GM23248 (cell line): ENCODE measurements around the gene SH3RF2. TPM values are rescaled to one million over a fixed set of nuclear protein-coding genes. Genes with fewer than 3 reads are reported as not detected.

Experiments
- DNase-seq: peaks from one replicate; pipeline ENCODE4 v3.0.0-alpha.2; 2015
- H2AFZ ChIP-seq: fragments of 200-600 bp; sonication (generic); 2 replicates; pipeline ENCODE4 v1.6.1; 2016; ENCODE audit warnings: antibody characterized with exemption
- H3F3A ChIP-seq: fragments of 200-600 bp; sonication (generic); 2 replicates; pipeline ENCODE4 v1.6.1; 2016; ENCODE audit warnings: mild to moderate bottlenecking, antibody characterized with exemption, mixed run types; ENCODE audit not compliant: insufficient read depth
- H3K27ac ChIP-seq: fragments of 200-600 bp; sonication (generic); 2 replicates; pipeline ENCODE4 v1.5.1; 2016; ENCODE audit warnings: mild to moderate bottlenecking
- H3K27me3 ChIP-seq: fragments of 200-600 bp; sonication (generic); replicated peaks from 2 replicates; pipeline ENCODE4 v1.6.1; 2016; ENCODE audit warnings: mild to moderate bottlenecking; ENCODE audit not compliant: insufficient read depth
- H3K36me3 ChIP-seq: fragments of 200-600 bp; sonication (generic); 2 replicates; pipeline ENCODE4 v1.6.1; 2016; ENCODE audit warnings: low read depth, mild to moderate bottlenecking
- H3K4me1 ChIP-seq: fragments of 200-600 bp; sonication (generic); 2 replicates; pipeline ENCODE4 v1.6.1; 2016; ENCODE audit warnings: mild to moderate bottlenecking; ENCODE audit not compliant: insufficient read depth
- H3K4me2 ChIP-seq: fragments of 200-600 bp; sonication (generic); one replicate; pipeline ENCODE4 v1.6.1; 2016; ENCODE audit warnings: mild to moderate bottlenecking; ENCODE audit not compliant: unreplicated experiment
- H3K4me3 ChIP-seq: fragments of 200-600 bp; sonication (generic); 2 replicates; pipeline ENCODE4 v1.5.1; 2016; ENCODE audit warnings: mild to moderate bottlenecking
- H3K79me2 ChIP-seq: fragments of 200-600 bp; sonication (generic); 2 replicates; pipeline ENCODE4 v1.6.1; 2016; ENCODE audit warnings: mild to moderate bottlenecking; ENCODE audit not compliant: insufficient read depth
- H3K9ac ChIP-seq: fragments of 200-600 bp; sonication (generic); 2 replicates; pipeline ENCODE4 v1.6.1; 2016; ENCODE audit warnings: mild to moderate bottlenecking
- H3K9me2 ChIP-seq: fragments of 200-600 bp; sonication (generic); 2 replicates; pipeline ENCODE4 v1.6.1; 2016; ENCODE audit warnings: mixed run types, mild to moderate bottlenecking, moderate library complexity; ENCODE audit not compliant: insufficient read depth
- H3K9me3 ChIP-seq: fragments of 200-600 bp; sonication (generic); one replicate; pipeline ENCODE4 v1.6.1; 2017; ENCODE audit warnings: low read depth
- H4K20me1 ChIP-seq: fragments of 200-600 bp; sonication (generic); 2 replicates; pipeline ENCODE4 v1.6.0; 2016; ENCODE audit not compliant: insufficient read depth
- EZH2 ChIP-seq: fragments of 200-600 bp; sonication (generic); IDR thresholded peaks from 2 replicates; pipeline ENCODE4 v1.6.1; 2018; ENCODE audit warnings: antibody characterized with exemption, mild to moderate bottlenecking; ENCODE audit not compliant: insufficient read depth, poor library complexity, severe bottlenecking
- EZH2phosphoT487 ChIP-seq: fragments of 200-600 bp; sonication (generic); IDR thresholded peaks from 2 replicates; pipeline ENCODE4 v1.6.1; 2018; ENCODE audit warnings: antibody characterized with exemption, moderate library complexity, mild to moderate bottlenecking, low read depth; ENCODE audit not compliant: insufficient read depth
- whole genome bisulfite sequencing, 2 experiments: methylation state at CpG; one replicate each; pipeline ENCODE4 v1.1.6; 2015 to 2017; ENCODE audit warnings: low lambda C conversion rate in 2 of 2, low coverage in 1 of 2; ENCODE audit errors: missing lambda C conversion rate in 2 of 2; 5-methylcytosine and 5-hydroxymethylcytosine counted together
- in situ Hi-C: fragments of 300-500 bp; cut with MboI; formaldehyde crosslinking; loops from 2 replicates; pipeline ENCODE4 v1.15.0; 2020
- polyA plus RNA-seq: library from polyadenylated mRNA; unstranded; fragments of >200 nt; fragmentation: Nextera tagmentation; extraction: Ambion mirVana; gene quantifications from 2 replicates; pipeline ENCODE4 v1.2.1, GENCODE V29; 2016
- total RNA-seq: library from RNA; depleted of rRNA; stranded (reverse); fragments of >200 nt; shearing (Covaris generic); gene quantifications from 2 replicates; pipeline ENCODE4 v1.2.3, GENCODE V29; 2014

Gene SH3RF2
- total and polyA plus RNA-seq, 2 experiments from 2014 or later, result 0.21 TPM; not detected in 1

DNA sequence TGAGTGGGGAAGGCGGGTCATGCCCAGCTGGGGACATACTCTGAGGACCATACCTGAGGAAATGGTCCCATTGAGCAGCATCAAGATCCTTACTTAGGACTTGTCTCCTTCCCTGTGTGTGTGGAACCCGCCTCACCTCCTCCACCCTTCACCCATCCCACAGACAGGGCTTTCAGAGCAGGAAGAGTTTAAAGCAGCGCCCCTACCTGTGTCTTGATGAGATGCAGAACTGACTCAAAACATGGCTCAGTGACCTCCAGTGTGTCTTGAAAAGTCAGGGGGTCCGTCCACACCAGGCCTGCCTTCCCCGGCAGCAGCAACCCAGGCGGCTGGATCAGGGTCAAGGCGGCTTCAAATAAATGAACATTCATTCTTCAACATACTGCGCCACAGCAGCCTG, 130.6 kb downstream of the SH3RF2 start:
- H3K9ac ChIP-seq, result no peak overlapping the region
- no peaks in the 10 kb centered on the region for H3K36me3 ChIP-seq
- no peaks in the 10 kb centered on the region for H3K79me2 ChIP-seq
- peaks cover 5% of the 10 kb centered on the region for H3K27me3 ChIP-seq
- no peak overlapping the region for H3K4me3 ChIP-seq
- H3K9me2 ChIP-seq, result no peaks in the 10 kb centered on the region
- in situ Hi-C loops, result loop anchor here (25.0 kb wide), 1 partner anchor 1855 kb away; no protein-coding TSS in a partner anchor
- no peaks in the 10 kb centered on the region for H4K20me1 ChIP-seq
- no peaks in the 10 kb centered on the region for H3K9me3 ChIP-seq
- no peak overlapping the region for H3K4me2 ChIP-seq
- H3F3A ChIP-seq, result no peaks in the 10 kb centered on the region
- no peak for TF ChIP-seq EZH2
- TF ChIP-seq EZH2phosphoT487, result no peak
- 82 to 88% methylated on average over 8 of the region's 8 CpGs for WGBS, 2 experiments
- DNase-seq, result no peak
- no peak overlapping the region for H2AFZ ChIP-seq
- H3K27ac ChIP-seq, result no peak overlapping the region
- H3K4me1 ChIP-seq, result no peaks in the 10 kb centered on the region

DNA sequence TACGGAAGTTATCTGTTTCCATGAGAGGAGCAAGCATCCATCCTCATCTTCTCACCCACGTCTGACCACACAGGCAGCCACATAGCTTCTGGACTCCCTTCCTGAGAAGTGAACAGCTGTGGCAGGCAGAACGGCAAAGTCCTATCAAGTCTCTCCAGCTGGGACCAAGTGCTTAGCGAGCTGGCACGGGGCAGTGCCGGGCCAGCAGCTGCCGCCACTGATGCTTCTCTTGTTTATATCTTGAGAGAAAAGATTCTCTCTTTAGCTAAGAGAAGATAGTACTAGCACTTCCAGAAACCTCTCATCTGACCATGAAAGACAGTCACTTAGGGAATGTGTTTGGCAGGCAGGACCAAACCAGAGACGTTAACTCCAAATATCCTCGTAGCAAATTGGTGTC, 131.8 kb downstream of the SH3RF2 start:
- H3K27me3 ChIP-seq, result peaks cover 12% of the 10 kb centered on the region
- TF ChIP-seq EZH2, result no peak
- TF ChIP-seq EZH2phosphoT487, result no peak
- H3K9me2 ChIP-seq, result no peaks in the 10 kb centered on the region
- no peak overlapping the region for H3K4me3 ChIP-seq
- no peak overlapping the region for H3K4me2 ChIP-seq
- H3K36me3 ChIP-seq, result no peaks in the 10 kb centered on the region
- no peak overlapping the region for H2AFZ ChIP-seq
- H3K27ac ChIP-seq, result no peak overlapping the region
- in situ Hi-C loops, result loop anchor here (25.0 kb wide), 1 partner anchor 1856 kb away; no protein-coding TSS in a partner anchor
- DNase-seq, result no peak
- H4K20me1 ChIP-seq, result no peaks in the 10 kb centered on the region
- WGBS, 2 experiments, result 53 to 57% methylated on average over 9 of the region's 9 CpGs
- no peak overlapping the region for H3K9ac ChIP-seq
- H3F3A ChIP-seq, result no peaks in the 10 kb centered on the region
- no peaks in the 10 kb centered on the region for H3K79me2 ChIP-seq
- no peaks in the 10 kb centered on the region for H3K4me1 ChIP-seq
- no peaks in the 10 kb centered on the region for H3K9me3 ChIP-seq

DNA sequence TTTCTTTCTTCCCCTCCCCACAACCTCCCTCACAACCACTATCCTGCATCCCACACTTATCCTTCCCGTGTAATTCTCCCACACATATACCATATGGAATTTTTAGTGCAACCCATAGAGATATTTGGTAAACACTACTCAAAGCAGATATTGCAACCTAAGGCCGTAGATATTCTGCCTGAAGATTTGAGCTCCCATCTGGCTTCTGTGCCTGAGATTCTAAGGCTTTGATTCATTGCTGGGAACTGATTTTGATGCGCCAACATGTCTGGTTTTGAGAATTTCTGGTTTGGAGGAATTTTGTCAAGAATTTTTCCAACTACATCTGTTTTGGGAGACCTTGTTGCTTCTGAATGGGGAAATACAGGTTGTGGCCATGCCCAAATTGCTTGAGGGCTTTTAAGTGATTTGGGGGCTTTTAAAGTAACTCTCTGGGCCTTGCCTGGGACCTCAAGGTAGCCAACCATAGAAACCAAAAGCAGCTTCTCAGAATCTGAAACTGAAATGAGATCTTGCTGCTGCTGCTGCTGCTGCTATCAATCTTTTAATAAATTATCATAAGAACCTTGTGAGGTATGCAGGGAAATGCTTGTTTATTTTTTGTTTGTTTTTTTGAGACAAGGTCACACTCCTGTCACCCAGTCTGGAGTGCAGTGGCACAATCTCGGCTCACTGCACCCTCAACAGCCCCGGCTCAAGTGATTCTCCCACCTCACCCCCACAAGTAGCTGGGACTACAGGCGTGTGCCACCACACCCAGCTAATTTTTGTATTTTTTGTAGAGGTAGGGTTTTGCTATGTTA, 132.8 kb downstream of the SH3RF2 start:
- in situ Hi-C loops, result loop anchor here (25.0 kb wide), 1 partner anchor 1857 kb away; no protein-coding TSS in a partner anchor

DNA sequence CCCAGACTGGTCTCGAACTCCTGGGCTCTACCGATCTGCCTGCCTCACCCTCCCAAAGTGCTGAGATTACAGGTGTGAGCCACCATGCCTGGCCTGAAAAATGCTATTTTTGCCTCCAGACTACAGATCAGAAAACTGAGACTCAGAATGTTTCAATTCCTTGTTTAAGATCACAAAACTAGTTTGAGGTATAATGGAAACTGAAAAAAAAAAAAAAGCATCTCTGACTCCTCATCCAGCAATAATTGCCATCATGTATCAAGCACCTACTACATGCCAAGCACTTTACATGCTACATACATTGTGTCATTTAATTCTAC, 133.4 kb downstream of the SH3RF2 start:
- H3K9me2 ChIP-seq, result no peaks in the 10 kb centered on the region
- H3K27me3 ChIP-seq, result peaks cover 23% of the 10 kb centered on the region
- no peak overlapping the region for H3K4me2 ChIP-seq
- no peaks in the 10 kb centered on the region for H3K4me1 ChIP-seq
- in situ Hi-C loops, result loop anchor here (25.0 kb wide), 1 partner anchor 1857 kb away; no protein-coding TSS in a partner anchor
- H4K20me1 ChIP-seq, result no peaks in the 10 kb centered on the region
- WGBS, 2 experiments, result 69 to 80% methylated on average over 2 of the region's 2 CpGs
- H3F3A ChIP-seq, result no peaks in the 10 kb centered on the region
- no peak overlapping the region for H3K4me3 ChIP-seq
- no peak overlapping the region for H3K27ac ChIP-seq
- TF ChIP-seq EZH2 (no peak), EZH2phosphoT487 (no peak)
- no peaks in the 10 kb centered on the region for H3K79me2 ChIP-seq
- H3K36me3 ChIP-seq, result no peaks in the 10 kb centered on the region
- no peak for DNase-seq
- H3K9me3 ChIP-seq, result no peaks in the 10 kb centered on the region
- no peak overlapping the region for H2AFZ ChIP-seq
- no peak overlapping the region for H3K9ac ChIP-seq

More for the DNA sequence above, 132.8 kb downstream of the SH3RF2 start:
- Histone ChIP-seq H3F3A (no peaks in the 10 kb centered on the region), H3K9me3 (no peaks in the 10 kb centered on the region), H4K20me1 (no peaks in the 10 kb centered on the region), H3K79me2 (no peaks in the 10 kb centered on the region), H3K9me2 (no peaks in the 10 kb centered on the region), H3K27me3 (peaks cover 18% of the 10 kb centered on the region), H3K36me3 (no peaks in the 10 kb centered on the region), H3K4me2 (no peak overlapping the region), H2AFZ (no peak overlapping the region), H3K4me3 (no peak overlapping the region), H3K27ac (no peak overlapping the region), H3K9ac (no peak overlapping the region), H3K4me1 (no peaks in the 10 kb centered on the region)
- 69 to 73% methylated on average over 6 of the region's 6 CpGs for WGBS, 2 experiments
- no peak for TF ChIP-seq EZH2phosphoT487
- TF ChIP-seq EZH2, result no peak
- DNase-seq, result no peak
